ENCODE results near the gene SLU7.

The SLU7 gene

DNA sequence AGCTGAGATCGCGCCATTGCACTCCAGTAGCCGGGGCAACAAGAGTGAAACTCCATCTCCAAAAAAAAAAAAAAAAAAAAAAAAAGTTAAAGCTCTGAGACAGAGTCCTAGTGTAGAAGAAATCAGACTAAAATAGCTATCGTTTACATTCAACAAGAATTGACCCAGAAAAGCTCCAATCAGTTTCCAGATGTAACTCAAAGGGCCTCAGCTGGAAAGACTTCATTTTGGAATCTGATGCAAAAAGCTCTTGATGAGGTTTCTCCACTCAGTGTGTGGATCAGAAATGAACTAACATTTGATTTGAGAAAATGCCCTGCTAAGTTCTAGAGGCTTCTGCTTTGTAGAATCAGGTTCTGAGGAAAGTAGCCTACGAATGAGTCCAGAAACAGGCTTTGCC, 41.2 kb downstream of the SLU7 start:
- no peak overlapping the region for H3K4me3 ChIP-seq (ENCODE audit: low read length)
- TF ChIP-seq, protein P1, sequence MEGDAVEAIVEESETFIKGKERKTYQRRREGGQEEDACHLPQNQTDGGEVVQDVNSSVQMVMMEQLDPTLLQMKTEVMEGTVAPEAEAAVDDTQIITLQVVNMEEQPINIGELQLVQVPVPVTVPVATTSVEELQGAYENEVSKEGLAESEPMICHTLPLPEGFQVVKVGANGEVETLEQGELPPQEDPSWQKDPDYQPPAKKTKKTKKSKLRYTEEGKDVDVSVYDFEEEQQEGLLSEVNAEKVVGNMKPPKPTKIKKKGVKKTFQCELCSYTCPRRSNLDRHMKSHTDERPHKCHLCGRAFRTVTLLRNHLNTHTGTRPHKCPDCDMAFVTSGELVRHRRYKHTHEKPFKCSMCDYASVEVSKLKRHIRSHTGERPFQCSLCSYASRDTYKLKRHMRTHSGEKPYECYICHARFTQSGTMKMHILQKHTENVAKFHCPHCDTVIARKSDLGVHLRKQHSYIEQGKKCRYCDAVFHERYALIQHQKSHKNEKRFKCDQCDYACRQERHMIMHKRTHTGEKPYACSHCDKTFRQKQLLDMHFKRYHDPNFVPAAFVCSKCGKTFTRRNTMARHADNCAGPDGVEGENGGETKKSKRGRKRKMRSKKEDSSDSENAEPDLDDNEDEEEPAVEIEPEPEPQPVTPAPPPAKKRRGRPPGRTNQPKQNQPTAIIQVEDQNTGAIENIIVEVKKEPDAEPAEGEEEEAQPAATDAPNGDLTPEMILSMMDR (conservative IDR thresholded peaks at IDR 0.05; ENCODE audit: low read length) = no peak
- DNase-seq (ENCODE audit: low read depth) = no peak

DNA sequence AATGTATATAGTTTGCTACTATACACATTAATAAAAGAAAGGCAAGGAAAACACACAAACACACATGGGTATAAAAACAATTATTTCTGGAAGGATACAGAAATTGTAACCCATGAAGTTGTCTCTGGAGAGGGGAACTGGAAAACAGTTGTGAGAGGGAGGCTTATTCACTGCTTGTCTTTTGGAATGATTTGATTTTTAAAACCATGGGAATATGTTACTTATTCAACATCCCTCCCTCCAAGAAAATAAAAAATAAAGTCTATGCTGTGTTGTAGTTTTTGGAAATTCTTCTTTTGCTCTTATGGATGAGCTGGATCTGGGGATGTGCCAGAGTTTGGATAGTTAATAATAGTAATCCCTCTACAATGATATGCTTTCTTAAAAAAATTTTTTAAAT, 42.5 kb downstream of the SLU7 start:
- H3K4me3 ChIP-seq (ENCODE audit: low read length) = no peak overlapping the region
- no peak for DNase-seq (ENCODE audit: low read depth)
- TF ChIP-seq, protein P1 (conservative IDR thresholded peaks at IDR 0.05; ENCODE audit: low read length) = no peak

DNA sequence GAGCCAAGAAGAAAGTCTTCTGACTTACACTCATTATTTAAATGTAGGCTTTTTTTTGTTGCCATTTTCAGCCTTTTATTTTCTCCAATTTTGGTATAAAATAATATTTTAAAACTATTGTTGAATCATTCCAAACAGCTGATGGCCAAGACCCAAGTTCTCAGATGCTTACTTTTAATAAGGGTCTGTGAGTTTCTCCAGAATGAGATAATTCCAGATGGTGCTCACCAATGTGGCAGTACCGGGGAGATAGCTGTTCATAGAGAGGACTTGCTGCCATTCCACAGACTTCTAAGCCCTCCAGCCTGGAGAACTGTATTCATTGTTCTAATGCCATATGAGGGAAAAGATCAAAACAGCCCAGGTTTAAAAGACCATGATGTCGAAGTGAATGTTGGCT, 43.2 kb downstream of the SLU7 start:
- TF ChIP-seq, protein P1 (conservative IDR thresholded peaks at IDR 0.05; ENCODE audit: low read length) = no peak
- DNase-seq (ENCODE audit: low read depth) = no peak

DNA sequence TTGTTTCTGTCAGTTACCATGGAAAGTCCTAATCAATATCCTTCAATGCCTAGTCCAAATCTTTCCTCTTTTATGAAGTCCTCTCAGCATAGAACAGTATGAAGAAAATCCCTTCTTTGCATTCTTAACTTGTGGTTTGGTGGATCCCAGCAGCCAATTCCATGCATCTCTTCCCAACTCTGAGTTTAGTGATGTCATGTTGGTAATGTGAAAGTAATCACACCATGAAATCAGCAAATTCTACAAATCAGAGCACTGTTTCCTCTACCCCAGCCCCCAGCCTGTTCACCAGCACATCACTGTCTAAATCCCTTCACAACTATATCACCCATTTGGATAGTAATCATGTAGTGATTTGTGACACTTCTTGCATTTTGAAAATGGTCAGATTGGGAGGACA, 43.7 kb downstream of the SLU7 start:
- TF ChIP-seq, protein P1 (conservative IDR thresholded peaks at IDR 0.05; ENCODE audit: low read length) = no peak
- no peak overlapping the region for H3K4me3 ChIP-seq (ENCODE audit: low read length)
- peak; percentile 41 for DNase-seq (ENCODE audit: low read depth)

More for the DNA sequence above, 43.2 kb downstream of the SLU7 start:
- H3K4me3 ChIP-seq (ENCODE audit: low read length) = no peak overlapping the region

DNA sequence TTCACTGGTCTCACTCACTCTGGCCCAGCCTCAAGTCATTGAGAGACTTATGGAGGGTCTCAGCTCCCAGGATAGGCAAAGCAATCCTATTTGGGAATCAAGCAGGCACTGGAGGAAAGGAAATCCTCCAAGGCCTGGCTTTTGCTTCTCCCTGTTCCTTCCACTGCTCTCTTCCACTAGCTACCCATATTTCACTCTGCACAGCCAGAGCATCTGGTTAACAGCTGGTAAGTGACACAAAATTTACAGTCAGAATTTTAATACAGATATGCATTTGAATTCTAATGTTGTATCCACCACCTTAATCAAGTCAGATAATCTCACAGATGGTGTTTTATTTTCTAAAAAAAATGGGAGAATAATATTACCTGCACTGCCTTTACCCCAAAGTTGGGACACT, 47.6 kb downstream of the SLU7 start:
- no peak for DNase-seq (ENCODE audit: low read depth)
- no peak overlapping the region for H3K4me3 ChIP-seq (ENCODE audit: low read length)
- TF ChIP-seq, protein P1 (conservative IDR thresholded peaks at IDR 0.05; ENCODE audit: low read length) = no peak

DNA sequence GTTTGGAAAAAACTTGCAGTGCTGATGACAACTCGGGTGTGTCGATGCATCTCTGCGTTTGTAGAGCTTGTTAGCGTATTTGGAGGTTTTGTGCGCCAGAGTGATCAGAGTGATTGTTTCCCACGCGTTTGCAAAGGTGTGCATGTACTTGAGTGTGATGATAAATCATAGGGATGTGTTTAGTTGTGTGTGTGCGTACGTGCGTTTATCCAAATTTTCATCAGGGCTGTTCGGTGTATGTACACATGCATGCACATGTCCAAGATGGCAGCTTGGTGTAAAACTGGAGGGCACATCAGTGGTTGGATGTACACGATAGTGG, 48.2 kb downstream of the SLU7 start:
- TF ChIP-seq, protein P1 (conservative IDR thresholded peaks at IDR 0.05; ENCODE audit: low read length) = no peak
- peak overlapping the region; percentile 63 for H3K4me3 ChIP-seq (ENCODE audit: low read length)
- DNase-seq (ENCODE audit: low read depth) = no peak

DNA sequence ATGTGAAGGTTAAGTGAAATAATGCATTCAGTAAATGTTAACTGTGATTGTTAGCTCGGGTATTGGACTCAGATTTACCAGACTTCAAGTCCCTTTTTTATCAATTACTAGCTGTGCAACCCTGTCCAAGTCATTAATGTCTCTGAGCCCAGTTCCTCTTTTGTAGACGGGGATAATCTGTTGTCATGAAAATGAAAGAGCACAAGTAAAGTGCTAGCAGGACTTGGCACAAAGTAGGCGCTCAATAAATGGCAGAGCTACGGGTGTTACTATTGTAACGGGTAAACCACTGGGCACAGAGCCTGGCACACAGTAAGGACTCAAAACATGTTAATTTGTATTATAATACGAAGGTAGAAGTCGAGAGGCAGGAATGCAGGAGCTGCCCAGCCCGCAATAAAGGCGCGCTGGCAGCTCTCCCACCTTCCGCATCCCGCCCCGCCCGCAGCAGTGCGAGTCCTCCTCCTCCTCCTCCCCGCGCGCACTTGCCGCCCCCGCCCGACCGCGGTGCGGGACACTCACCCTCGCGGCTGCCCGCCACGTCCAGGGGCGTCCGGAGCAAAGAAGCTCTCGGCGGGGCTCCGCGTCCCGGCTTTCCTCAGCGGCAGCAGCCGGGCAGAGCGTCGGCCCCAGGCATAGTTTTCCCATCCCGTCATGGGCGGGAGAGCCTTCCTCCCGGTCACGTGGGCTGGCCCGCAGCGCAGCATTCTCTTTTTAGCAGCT, 48.7 kb downstream of the SLU7 start, which contains the start of gene C1QTNF2:
C1QTNF2 (minus strand) TSS at position 637 of the 723 bp plus-strand sequence. CDS start 15,615 bp downstream, outside the sequence.
- DNase-seq (ENCODE audit: low read depth) = peak; percentile 70
- peak within 1 kb of the TSS; percentile 63 for H3K4me3 ChIP-seq (ENCODE audit: low read length)
- TF ChIP-seq, protein P1 (conservative IDR thresholded peaks at IDR 0.05; ENCODE audit: low read length) = no peak

Data from AG10803 (cell line).